HepG2 (cell line): ENCODE results near the gene PLCB2. TPM values are rescaled to one million over a fixed set of nuclear protein-coding genes. Genes with fewer than 3 reads are reported as not detected.

Experiments used
- ATAC-seq: fragments of 200-7000 bp; cut with Tn5 transposase; 3 replicates; pipeline ENCODE4 v1.9.1; 2020; ENCODE audit warnings: mild to moderate bottlenecking, moderate library complexity
- BruUV-seq: library from RNA; stranded (reverse); fragments of 400-500 nt; replicated peaks from 2 replicates; lab custom pipeline; 2021; lab: Mats Ljungman, UMichigan
- CTCF ChIA-PET: fragments of 300-600 bp; formaldehyde crosslinking; extraction: SDS; loops from one replicate; lab custom pipeline; 2021; ENCODE audit warnings: low total read pairs, inconsistent platforms, low intra/inter-chr PET ratio; lab: Yijun Ruan, JAX
- POLR2A ChIA-PET: fragments of 350-600 bp; sonication (Branson Sonifier 250); formaldehyde crosslinking; loops from one replicate; lab custom pipeline; 2020; ENCODE audit warnings: antibody characterized with exemption, inconsistent platforms; lab: Yijun Ruan, JAX
- DNase-seq: peaks from one replicate; pipeline ENCODE4 v3.0.0-alpha.2; 2015; ENCODE audit warnings: low spot score
- FAIRE-seq: peaks from 3 replicates; lab custom pipeline; 2011; peaks lifted over from hg19 to GRCh38; lab: Jason Lieb, UNC
- H2AFZ ChIP-seq: one replicate; pipeline ENCODE4 v1.6.1; 2011; ENCODE audit warnings: low read length, inconsistent platforms
- H3K27ac ChIP-seq: fragments of 300-600 bp; 3 replicates; pipeline ENCODE4 v1.8.0; 2011; ENCODE audit warnings: mixed run types, mild to moderate bottlenecking, mixed read lengths, low read length, inconsistent platforms; ENCODE audit not compliant: insufficient read depth; ENCODE audit errors: extremely low read length
- H3K27me3 ChIP-seq, 2 experiments: fragments of 200-600 bp in 1 of 2; 2 replicates in 1 of 2; 3 replicates in 1 of 2; pipeline versions ENCODE4 v1.6.0 to v1.8.0; 2011; ENCODE audit warnings: low read length in 2 of 2, mild to moderate bottlenecking in 2 of 2, moderate library complexity in 2 of 2, inconsistent platforms in 1 of 2; ENCODE audit not compliant: insufficient read depth in 2 of 2, control insufficient read depth in 1 of 2
- H3K36me3 ChIP-seq, 2 experiments: fragments of 200-600 bp in 1 of 2; replicated peaks in 1 of 2; 2 replicates in 1 of 2; 3 replicates in 1 of 2; pipeline versions ENCODE4 v1.5.1 to v1.8.0; 2011; ENCODE audit warnings: low read length in 2 of 2, inconsistent platforms in 1 of 2; ENCODE audit not compliant: insufficient read depth in 2 of 2, control insufficient read depth in 1 of 2
- H3K4me1 ChIP-seq: 2 replicates; pipeline ENCODE4 v1.5.1; 2012; ENCODE audit warnings: low read length, inconsistent platforms; ENCODE audit not compliant: insufficient read depth
- H3K4me2 ChIP-seq: 2 replicates; pipeline ENCODE4 v1.6.0; 2011; ENCODE audit warnings: low read depth, low read length, inconsistent platforms
- H3K4me3 ChIP-seq, 3 experiments: fragments of 200-600 bp in 1 of 3; sonication (generic), shearing (Covaris generic) in 1 of 3; replicated peaks in 1 of 3; 2 replicates each; pipeline ENCODE4 v1.5.1; 2011 to 2016; ENCODE audit warnings: low read length in 3 of 3, inconsistent platforms in 2 of 3, low read depth in 2 of 3, mild to moderate bottlenecking in 2 of 3, control low read depth in 1 of 3, mixed read lengths in 1 of 3; ENCODE audit not compliant: insufficient read depth in 1 of 3
- H3K79me2 ChIP-seq: one replicate; pipeline ENCODE4 v1.6.1; 2011; ENCODE audit warnings: low read length, inconsistent platforms; ENCODE audit not compliant: insufficient read depth
- H3K9ac ChIP-seq: 2 replicates; pipeline ENCODE4 v1.6.0; 2011; ENCODE audit warnings: mild to moderate bottlenecking, low read depth, low read length, inconsistent platforms; ENCODE audit not compliant: insufficient read depth
- H3K9me3 ChIP-seq: 2 replicates; pipeline ENCODE4 v1.5.1; 2012; ENCODE audit warnings: mild to moderate bottlenecking, low read length
- H4K20me1 ChIP-seq: 2 replicates; pipeline ENCODE4 v1.6.0; 2011; ENCODE audit warnings: inconsistent platforms, mild to moderate bottlenecking, low read length, moderate library complexity; ENCODE audit not compliant: insufficient read depth
- HNRNPLL ChIP-seq: fragments of 200-400 bp; formaldehyde crosslinking; IDR thresholded peaks from 2 replicates; pipeline ENCODE4 v1.6.1; 2017; ENCODE audit warnings: mild to moderate bottlenecking, low read depth, low read length; ENCODE audit not compliant: poor library complexity, severe bottlenecking
- NFRKB ChIP-seq: fragments of 450-650 bp; IDR thresholded peaks from 2 replicates; pipeline ENCODE4 v1.6.1; 2017
- NFYB ChIP-seq: sonication (generic); formaldehyde crosslinking; IDR thresholded peaks from 2 replicates; pipeline ENCODE4 v1.4.0; 2020; ENCODE audit warnings: missing genetic modification reagents
- RBAK ChIP-seq: sonication (generic); formaldehyde crosslinking; IDR thresholded peaks from 2 replicates; pipeline ENCODE4 v1.5.1; 2020; ENCODE audit warnings: mild to moderate bottlenecking, missing genetic modification reagents
- ZBTB7B ChIP-seq: sonication (generic); formaldehyde crosslinking; IDR thresholded peaks from 2 replicates; pipeline ENCODE4 v1.4.0; 2020; ENCODE audit warnings: missing genetic modification reagents
- ZNF24 ChIP-seq: fragments of 450-650 bp; IDR thresholded peaks from 2 replicates; pipeline ENCODE4 v1.6.1; 2017; ENCODE audit warnings: antibody characterized with exemption, mild to moderate bottlenecking
- ZNF331 ChIP-seq: sonication (generic); formaldehyde crosslinking; IDR thresholded peaks from 2 replicates; pipeline ENCODE4 v1.4.0; 2020; ENCODE audit warnings: missing genetic modification reagents
- WGBS: methylation state at CpG from one replicate; pipeline ENCODE4 v1.1.6; 2017; ENCODE audit warnings: low lambda C conversion rate; 5-methylcytosine and 5-hydroxymethylcytosine counted together
- in situ Hi-C: cut with HindIII; loops from 2 replicates; pipeline ENCODE4 v1.10.0; 2017; ENCODE audit warnings: low pct_unique_long_range_greater_than_20kb; ENCODE audit not compliant: extremely low pct_ligation_motif_present
- intact Hi-C: fragments of 100-400 bp; cut with micrococcal nuclease; formaldehyde crosslinking; loops from one replicate; pipeline ENCODE4 v1.10.0; 2022; ENCODE audit not compliant: unreplicated experiment
- polyA plus RNA-seq, 8 experiments: library from polyadenylated mRNA; depleted of rRNA in 3 of 8; stranded (reverse) in 7 of 8; unstranded in 1 of 8; fragments of >200 nt; fragmentation: Illumina TruSeq in 4 of 8; extraction: Trizol in 4 of 8; gene quantifications; 2 replicates each; pipeline versions ENCODE4 v1.2.1 to v1.2.3, GENCODE V29; 2011 to 2016; ENCODE audit warnings: low read depth in 4 of 8, missing spikeins in 1 of 8, mixed read lengths in 1 of 8; ENCODE audit not compliant: insufficient read depth in 1 of 8
- total RNA-seq, 5 experiments: library from RNA; depleted of rRNA; stranded (reverse); fragments of >200 nt; fragmentation: Illumina TruSeq; extraction: Trizol; gene quantifications; 2 replicates each; pipeline ENCODE4 v1.2.3, GENCODE V29; 2016; ENCODE audit warnings: low read depth in 1 of 5
- TF ChIP-seq, protein P1 (sequence below): sonication (generic); formaldehyde crosslinking; IDR thresholded peaks from 2 replicates; pipeline ENCODE4 v1.5.0; 2020; ENCODE audit warnings: mild to moderate bottlenecking, low read depth, missing genetic modification reagents, borderline replicate concordance

Gene PLCB2
- total and polyA plus RNA-seq, 2 of the 13 experiments (the other 11 are each of a cell fraction or from before 2014, with no cell fraction given): 0.11 TPM; not detected in 1

- Histone ChIP-seq H3K4me2 (no peak overlapping the region), H3K4me3 (no peak overlapping the region)
- CTCF ChIA-PET: interaction anchor here (2.2 to 2.3 kb wide), 2 partner anchors 30 to 141 kb away, joined by 8 to 17 read pairs; no protein-coding TSS in a partner anchor
- TF ChIP-seq NFYB (CRISPR knock-in tag) (no peak), ZBTB7B (CRISPR knock-in tag) (no peak), ZNF331 (CRISPR knock-in tag) (no peak), NFRKB (no peak), HNRNPLL (no peak), ZNF24 (no peak), RBAK (no peak)
- TF ChIP-seq, protein P1, sequence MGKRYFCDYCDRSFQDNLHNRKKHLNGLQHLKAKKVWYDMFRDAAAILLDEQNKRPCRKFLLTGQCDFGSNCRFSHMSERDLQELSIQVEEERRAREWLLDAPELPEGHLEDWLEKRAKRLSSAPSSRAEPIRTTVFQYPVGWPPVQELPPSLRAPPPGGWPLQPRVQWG (CRISPR knock-in tag): no peak
- TF ChIP-seq, all 625 proteins: peak for 0
- no peaks in the 10 kb centered on the region for H3K79me2 ChIP-seq
- H3K4me1 ChIP-seq: peaks cover 20% of the 10 kb centered on the region
- DNase-seq (no peak), ATAC-seq (no peak), FAIRE-seq (no peak)
- peaks cover 5 to 64% of the 10 kb centered on the region in 2 experiments for H3K27me3 ChIP-seq
- H3K27ac ChIP-seq: no peak overlapping the region
- no TSS peak for BruUV-seq
- H3K9me3 ChIP-seq: no peaks in the 10 kb centered on the region
- no peak overlapping the region for H3K9ac ChIP-seq
- POLR2A ChIA-PET: no interaction called here
- intact Hi-C loops: no loop called here
- WGBS: 69% methylated on average over 30 of the region's 30 CpGs
- no peaks in the 10 kb centered on the region for H3K36me3 ChIP-seq
- in situ Hi-C loops: no loop called here
- H4K20me1 ChIP-seq: no peaks in the 10 kb centered on the region
- H2AFZ ChIP-seq: no peak overlapping the region
Measured at GRCh38 chr15:40280260-40281056, 27.3 kb downstream of the PLCB2 start.
